PFSK-1 (cell line): Measurements from ENCODE around the gene DGKZ.

ENCODE experiments used
- FOXP2 ChIP-seq: optimal IDR thresholded peaks from 2 replicates; pipeline ENCODE3; 2011; ENCODE audit warnings: borderline replicate concordance, control low read depth, inconsistent platforms; ENCODE audit not compliant: insufficient read depth; ENCODE audit errors: extremely low read length, extremely low read depth
- POLR2AphosphoS5 ChIP-seq: IDR thresholded peaks from 2 replicates; pipeline ENCODE4 v1.6.1; 2012; ENCODE audit warnings: low read depth, mild to moderate bottlenecking, control low read depth, low read length, moderate library complexity
- SIN3A ChIP-seq: IDR thresholded peaks from 2 replicates; pipeline ENCODE4 v1.6.1; 2012; ENCODE audit warnings: mild to moderate bottlenecking, low read length, moderate library complexity, borderline replicate concordance; ENCODE audit not compliant: insufficient read depth
- TAF1 ChIP-seq: IDR thresholded peaks from 2 replicates; pipeline ENCODE4 v1.6.1; 2012; ENCODE audit warnings: low read length, control low read depth, borderline replicate concordance; ENCODE audit not compliant: insufficient read depth
- TF ChIP-seq, protein P1 (sequence below), 2 experiments: IDR thresholded peaks; 2 replicates each; pipeline versions ENCODE4 v1.6.1 to v1.8.0; 2011 to 2012; ENCODE audit warnings: low read depth in 2 of 2, low read length in 2 of 2, control low read depth in 1 of 2, inconsistent platforms in 1 of 2, mild to moderate bottlenecking in 1 of 2, moderate library complexity in 1 of 2; ENCODE audit not compliant: insufficient read depth in 1 of 2

The DGKZ gene

DNA sequence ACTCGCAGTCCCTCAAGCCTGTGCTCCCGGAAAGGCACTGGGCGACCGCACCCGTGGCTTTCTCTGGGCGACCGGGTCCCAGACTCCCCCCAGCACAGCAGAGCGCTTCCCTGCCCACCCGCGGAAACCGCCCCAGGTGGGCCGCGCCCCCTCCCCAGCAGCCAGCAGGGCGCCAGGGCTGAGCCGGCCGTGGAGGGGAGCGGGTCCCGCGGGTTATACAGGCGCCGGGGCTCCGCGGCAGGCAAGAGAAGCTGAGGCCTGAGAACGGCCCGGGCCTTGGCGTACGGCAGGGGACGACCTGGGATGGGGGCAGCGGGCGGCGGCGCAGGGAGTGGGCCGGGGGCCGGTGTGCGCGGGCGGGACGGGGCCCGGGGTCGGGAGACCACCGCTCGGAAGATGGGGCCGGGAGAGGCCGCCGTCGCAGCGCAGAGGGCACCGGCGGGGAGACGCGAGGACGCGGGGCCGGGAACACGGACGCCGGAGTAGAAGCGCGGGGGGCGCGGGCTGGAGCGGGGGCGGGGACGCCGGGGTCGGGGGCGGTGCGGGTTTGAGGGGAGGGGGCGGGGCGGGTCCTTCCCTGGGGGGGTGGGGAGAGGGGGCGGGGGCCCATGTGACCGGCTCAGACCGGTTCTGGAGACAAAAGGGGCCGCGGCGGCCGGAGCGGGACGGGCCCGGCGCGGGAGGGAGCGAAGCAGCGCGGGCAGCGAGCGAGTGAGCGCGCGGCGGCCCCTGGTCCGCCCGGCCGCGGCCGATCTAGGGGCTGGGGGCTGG is 34.0 kb downstream of the DGKZ start, which contains the start of gene MDK:
Gene MDK (plus strand): TSS at position 622 of the 771 bp plus-strand sequence. CDS start 389 bp downstream, outside the sequence.
- TF ChIP-seq POLR2AphosphoS5 (no peak; the same call in 1 of the 2 replicates), SIN3A (no peak), FOXP2 (no peak), TAF1 (no peak)
- TF ChIP-seq, protein P1, sequence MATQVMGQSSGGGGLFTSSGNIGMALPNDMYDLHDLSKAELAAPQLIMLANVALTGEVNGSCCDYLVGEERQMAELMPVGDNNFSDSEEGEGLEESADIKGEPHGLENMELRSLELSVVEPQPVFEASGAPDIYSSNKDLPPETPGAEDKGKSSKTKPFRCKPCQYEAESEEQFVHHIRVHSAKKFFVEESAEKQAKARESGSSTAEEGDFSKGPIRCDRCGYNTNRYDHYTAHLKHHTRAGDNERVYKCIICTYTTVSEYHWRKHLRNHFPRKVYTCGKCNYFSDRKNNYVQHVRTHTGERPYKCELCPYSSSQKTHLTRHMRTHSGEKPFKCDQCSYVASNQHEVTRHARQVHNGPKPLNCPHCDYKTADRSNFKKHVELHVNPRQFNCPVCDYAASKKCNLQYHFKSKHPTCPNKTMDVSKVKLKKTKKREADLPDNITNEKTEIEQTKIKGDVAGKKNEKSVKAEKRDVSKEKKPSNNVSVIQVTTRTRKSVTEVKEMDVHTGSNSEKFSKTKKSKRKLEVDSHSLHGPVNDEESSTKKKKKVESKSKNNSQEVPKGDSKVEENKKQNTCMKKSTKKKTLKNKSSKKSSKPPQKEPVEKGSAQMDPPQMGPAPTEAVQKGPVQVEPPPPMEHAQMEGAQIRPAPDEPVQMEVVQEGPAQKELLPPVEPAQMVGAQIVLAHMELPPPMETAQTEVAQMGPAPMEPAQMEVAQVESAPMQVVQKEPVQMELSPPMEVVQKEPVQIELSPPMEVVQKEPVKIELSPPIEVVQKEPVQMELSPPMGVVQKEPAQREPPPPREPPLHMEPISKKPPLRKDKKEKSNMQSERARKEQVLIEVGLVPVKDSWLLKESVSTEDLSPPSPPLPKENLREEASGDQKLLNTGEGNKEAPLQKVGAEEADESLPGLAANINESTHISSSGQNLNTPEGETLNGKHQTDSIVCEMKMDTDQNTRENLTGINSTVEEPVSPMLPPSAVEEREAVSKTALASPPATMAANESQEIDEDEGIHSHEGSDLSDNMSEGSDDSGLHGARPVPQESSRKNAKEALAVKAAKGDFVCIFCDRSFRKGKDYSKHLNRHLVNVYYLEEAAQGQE (IDR thresholded peaks at IDR 0.05; ENCODE audit: insufficient read depth in 1 of 2, low read depth in 2 of 2, low read length in 2 of 2): no peak

DNA sequence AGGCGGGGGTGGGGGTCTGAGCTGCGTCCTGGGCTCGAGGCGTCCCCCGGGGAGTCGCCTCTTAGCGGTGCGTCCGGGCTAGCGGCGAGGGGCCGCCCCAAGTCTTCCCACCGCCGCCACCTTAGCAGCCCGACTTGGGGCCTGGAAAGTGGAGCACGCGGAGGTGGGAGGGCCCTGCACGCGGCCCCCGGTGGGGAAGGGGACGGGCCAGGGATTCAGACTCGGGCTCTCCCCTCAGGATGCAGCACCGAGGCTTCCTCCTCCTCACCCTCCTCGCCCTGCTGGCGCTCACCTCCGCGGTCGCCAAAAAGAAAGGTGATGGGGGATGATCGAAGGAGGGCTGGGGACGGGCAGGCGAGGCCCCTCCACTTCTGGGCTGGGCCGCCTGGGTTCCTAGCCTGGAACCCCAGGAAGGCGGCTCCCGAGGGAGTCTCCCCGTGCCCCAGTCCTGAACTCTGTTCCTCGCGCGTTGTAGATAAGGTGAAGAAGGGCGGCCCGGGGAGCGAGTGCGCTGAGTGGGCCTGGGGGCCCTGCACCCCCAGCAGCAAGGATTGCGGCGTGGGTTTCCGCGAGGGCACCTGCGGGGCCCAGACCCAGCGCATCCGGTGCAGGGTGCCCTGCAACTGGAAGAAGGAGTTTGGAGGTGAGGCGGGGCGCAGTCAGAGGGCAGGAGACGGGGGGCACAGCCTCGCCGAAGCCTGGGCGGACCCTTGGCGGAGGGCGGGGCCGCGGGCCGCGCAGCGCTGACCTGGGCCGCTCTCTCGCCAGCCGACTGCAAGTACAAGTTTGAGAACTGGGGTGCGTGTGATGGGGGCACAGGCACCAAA is 34.8 kb downstream of the DGKZ start:
- TF ChIP-seq TAF1 (no peak), POLR2AphosphoS5 (no peak), SIN3A (no peak), FOXP2 (no peak)
- TF ChIP-seq, protein P1 (IDR thresholded peaks at IDR 0.05; ENCODE audit: insufficient read depth in 1 of 2, low read depth in 2 of 2, low read length in 2 of 2): no peak

DNA sequence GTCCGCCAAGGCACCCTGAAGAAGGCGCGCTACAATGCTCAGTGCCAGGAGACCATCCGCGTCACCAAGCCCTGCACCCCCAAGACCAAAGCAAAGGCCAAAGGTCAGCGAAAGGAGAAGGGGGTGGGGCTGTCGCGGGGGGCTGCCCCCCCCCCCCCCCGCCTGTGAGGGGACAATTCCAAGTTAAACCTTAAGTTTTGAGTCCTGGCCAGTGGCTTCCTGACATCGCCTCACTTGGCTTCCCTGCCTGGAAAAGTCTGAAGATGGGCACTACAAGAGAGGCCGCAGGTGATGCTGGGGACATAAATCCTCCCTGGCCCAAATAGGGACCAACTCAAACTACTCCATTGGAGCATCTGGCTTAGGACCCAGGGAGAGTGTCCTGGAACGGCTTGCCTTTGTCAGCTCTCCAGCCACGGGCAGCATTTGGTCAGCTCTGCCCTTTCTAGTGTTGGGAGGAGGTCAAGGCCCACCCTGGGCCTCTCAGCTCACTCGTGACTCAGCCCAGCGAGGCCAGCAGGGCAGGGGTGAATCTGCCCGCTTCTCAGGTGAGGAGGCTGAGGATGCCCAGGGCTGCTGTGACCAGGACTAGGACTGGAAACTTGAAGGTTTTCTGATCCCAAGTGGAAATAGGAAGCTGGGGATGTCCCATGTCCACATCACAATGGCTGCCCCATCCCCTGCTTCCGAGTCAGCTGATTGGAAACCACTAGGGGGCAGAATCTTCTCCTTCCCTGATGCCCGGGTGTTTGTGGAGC is 35.6 kb downstream of the DGKZ start:
- TF ChIP-seq POLR2AphosphoS5 (no peak), FOXP2 (no peak), SIN3A (no peak), TAF1 (no peak)
- TF ChIP-seq, protein P1 (IDR thresholded peaks at IDR 0.05; ENCODE audit: insufficient read depth in 1 of 2, low read depth in 2 of 2, low read length in 2 of 2): no peak

DNA sequence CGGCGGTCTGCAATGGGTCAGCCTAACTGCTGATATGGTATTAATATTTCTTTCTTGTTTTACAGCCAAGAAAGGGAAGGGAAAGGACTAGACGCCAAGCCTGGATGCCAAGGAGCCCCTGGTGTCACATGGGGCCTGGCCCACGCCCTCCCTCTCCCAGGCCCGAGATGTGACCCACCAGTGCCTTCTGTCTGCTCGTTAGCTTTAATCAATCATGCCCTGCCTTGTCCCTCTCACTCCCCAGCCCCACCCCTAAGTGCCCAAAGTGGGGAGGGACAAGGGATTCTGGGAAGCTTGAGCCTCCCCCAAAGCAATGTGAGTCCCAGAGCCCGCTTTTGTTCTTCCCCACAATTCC is 36.1 kb downstream of the DGKZ start:
- TF ChIP-seq SIN3A (no peak), FOXP2 (no peak), POLR2AphosphoS5 (no peak), TAF1 (no peak)
- TF ChIP-seq, protein P1 (IDR thresholded peaks at IDR 0.05; ENCODE audit: insufficient read depth in 1 of 2, low read depth in 2 of 2, low read length in 2 of 2): no peak
